Activated T-helper 1 cell treated with Interleukin-2 at 50 U/mL for 16 hours (primary cell): ENCODE measurements around the gene GARIN5A.

Experiments used
- DNase-seq: peaks from one replicate; pipeline ENCODE4 v3.0.0-alpha.2; 2020; ENCODE audit warnings: low read depth

GARIN5A gene

DNA sequence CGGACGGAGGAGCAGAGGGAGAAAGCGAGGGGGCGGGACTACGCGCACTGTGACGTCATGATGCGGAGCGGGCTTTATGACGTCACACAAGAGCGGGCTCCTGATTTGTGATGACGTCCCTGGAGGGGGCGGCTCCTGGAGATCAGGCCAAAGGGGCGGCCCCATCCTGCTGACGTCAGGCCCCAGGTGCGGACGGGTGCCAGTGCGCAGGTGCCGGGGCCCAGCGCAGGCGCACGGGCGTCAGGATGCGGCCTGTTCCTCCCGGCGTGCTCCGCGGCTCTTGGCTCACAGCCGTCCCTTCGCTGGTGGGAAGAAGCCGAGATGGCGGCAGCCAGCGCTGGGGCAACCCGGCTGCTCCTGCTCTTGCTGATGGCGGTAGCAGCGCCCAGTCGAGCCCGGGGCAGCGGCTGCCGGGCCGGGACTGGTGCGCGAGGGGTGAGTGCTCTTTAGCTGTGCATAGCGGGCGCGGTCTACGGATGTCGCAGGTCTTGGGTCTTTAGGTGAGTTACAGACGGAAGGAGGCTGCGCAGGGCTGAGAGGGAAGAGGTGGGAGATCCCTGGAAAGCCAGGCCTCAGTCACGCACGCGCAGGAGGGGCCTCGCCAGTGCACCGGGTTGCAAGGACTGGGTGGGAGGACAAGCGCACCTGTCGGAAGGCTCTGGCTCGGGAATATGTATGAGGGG is at the start of gene GARIN5A, which contains the start of gene EMC10:
Gene GARIN5A (minus strand): TSS at position 625 of the 683 bp plus-strand sequence. CDS start 460 bp downstream, at position 165.
Gene EMC10 (plus strand): TSS at position 284 of the 683 bp plus-strand sequence. CDS start 38 bp downstream, at position 322.
- DNase-seq, result peak; percentile 89

DNA sequence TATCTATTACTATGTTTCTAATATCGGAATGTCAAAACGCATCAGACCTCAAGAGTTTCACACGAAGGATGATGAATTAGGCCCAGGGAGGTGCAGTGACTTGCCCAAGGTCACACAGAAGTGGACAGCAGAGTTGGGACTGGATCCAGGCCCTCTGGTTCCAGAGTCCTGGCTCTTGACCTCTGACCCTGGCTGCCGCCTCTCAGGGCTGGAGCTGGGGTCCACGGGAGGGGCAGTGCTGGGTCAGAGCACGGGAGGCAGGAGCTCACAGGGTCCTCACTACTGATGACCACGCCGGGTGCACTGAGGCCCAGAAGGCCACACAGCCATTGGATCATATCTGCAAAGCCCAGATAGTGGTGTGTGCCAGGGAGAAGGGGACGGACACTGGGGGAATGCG is 46.2 kb upstream of the GARIN5A start:
- no peak for DNase-seq

DNA sequence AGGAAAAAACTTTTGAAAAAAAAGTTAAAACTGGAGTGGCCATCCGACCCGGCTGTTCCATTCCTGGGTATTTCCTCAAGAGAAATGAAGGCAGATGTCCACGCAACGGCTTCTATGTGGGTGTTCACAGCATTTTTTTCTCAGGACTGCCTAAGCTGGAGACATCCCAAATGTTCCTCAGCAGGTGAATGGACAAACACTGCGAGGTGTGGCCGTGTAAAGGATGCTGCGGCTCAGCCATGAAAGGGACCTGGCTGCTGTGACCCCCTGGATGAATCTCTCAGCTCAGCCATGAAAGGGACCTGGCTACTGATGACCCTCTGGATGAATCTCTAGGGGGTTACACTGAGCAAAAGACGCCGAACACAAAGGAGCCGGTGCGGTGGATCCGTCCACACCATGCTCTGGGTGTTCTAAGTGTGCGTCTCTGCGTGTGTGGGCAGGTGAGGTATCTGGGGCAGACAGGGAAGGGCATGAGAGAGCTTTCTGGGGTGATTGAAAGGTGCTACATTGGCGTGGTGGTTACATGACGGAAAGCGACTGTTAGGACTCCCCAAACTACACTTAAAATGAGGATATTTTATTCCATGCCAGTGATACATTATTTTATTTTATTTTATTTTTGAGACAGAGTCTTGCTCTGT is 44.3 kb upstream of the GARIN5A start:
- DNase-seq, result no peak

GRCh38 chr19:50519006-50519575 is 42.4 kb upstream of the GARIN5A start:
- DNase-seq, result no peak

GRCh38 chr19:50518091-50519005 is 41.7 kb upstream of the GARIN5A start:
- no peak for DNase-seq

DNA sequence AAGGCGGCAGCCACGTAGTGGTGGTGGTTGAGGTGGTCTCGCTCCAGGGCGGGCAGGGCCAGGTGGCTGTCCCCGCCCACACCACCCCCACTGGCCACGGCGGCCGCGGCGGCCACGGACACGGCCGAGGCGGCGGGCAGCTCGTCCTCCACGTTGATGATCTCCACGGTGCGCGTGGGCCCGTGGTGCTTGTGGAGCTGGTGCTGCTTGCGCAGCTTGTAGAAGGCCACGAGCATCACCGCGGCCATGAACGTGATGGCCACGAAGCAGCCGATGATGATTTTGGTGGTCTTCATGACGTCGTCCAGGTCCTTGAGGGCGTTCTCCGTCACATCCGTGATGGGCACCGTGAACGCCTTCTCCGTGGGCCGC is 41.0 kb upstream of the GARIN5A start:
- DNase-seq, result no peak

DNA sequence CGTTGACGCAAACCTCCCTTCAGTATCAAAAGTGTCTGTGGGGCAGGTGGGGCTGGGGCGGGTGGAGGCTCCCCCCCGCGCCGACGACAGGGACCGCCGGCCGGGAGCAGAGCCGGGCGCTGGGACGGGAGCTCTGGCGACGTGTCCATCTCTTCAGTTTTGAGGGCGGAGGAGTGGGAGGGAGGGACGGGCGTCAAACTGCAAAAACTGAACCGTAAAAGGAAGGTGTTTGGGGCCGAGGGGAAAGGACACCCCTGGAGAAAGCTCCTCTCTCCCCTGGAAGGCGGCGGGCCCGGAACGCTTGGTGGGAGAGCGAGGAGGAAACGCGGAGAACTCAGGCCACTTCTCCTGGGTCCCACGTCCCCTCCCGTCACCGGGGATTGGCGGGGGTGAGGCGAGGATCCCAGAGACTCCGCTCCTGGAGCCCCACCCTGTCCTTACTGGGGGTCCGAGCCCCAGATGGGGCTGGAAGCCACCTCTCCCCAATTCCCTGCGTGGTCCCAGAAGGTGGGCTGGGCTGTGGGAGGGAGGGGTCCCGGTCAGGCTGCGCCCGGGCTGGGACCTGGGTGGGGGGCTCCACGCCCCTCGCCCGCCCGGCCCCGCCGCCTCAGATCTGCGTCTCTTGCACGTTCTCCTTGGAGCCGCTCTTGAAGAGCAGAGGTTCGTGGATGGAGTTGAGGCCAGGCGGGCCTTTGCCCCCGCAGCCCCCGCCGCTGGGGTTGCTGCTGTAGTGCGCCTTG is 40.5 kb upstream of the GARIN5A start:
- DNase-seq, result no peak

GRCh38 chr19:50516456-50516855 is 39.8 kb upstream of the GARIN5A start:
- DNase-seq, result no peak

DNA sequence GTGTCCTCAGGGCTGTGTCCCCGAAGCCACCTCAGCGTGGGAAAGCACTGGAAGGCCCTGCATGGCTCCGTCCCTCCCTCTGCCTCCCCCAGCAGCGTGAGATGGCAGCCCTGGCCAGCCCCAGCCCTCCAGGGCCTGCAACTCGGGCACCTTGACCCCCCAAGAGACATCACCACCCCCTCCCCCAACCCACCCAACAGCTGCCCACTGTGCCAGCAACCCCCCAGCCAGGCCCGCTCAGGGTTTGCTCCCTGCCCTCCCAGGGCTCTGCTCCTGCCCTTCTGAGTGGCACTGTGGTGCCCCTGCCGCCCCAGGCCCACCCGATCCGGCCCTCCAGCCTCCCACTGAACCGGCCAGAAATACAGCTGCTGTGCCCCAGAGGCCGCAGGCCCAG is 38.5 kb upstream of the GARIN5A start:
- no peak for DNase-seq

DNA sequence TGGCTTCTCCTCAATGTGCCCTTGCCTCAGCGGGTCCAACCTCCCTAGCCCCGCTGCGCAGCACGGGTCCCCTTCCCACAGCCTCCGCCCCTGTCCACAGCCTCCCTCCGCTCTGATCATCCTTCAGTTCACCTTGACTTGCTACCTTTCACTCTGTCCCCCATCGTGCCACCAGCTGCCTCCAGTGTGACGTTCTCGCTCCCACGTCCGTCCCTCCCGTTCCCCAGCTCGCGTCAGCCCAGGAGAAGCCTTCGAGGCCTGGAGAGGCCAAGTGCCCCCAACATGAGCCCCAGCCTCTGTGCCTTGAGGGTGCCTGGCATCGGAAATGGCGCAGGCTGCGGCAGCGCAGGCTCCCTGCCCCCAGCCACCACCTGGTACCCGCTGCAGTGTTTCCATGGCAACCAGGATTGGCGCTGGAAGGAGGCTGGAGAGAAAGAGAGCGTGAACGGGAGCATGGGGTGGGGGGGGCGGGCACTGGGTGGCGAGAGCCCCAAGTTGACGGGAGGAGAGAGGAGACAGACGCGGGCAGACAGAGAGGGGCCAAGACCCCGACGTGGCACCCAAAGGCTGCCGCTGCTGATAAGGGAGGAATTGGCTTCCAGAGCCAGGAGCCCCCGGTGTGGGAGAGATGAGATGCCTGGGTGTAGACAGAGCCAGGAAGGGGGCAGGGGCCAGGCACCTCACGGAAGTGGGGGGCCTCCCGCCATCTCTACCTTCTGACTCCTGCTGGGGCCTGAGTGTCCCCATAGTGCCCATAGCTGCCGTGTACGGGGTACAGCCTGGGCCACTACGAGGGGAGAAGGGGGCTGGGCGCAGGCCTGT is 37.9 kb upstream of the GARIN5A start:
- no peak for DNase-seq

- DNase-seq, result no peak
Observed at GRCh38 chr19:50513746-50514345, 37.2 kb upstream of the GARIN5A start, which contains the start of gene ASPDH. ASPDH (minus strand) TSS chr19:50513913; CDS start chr19:50513823, 90 bp downstream.

DNA sequence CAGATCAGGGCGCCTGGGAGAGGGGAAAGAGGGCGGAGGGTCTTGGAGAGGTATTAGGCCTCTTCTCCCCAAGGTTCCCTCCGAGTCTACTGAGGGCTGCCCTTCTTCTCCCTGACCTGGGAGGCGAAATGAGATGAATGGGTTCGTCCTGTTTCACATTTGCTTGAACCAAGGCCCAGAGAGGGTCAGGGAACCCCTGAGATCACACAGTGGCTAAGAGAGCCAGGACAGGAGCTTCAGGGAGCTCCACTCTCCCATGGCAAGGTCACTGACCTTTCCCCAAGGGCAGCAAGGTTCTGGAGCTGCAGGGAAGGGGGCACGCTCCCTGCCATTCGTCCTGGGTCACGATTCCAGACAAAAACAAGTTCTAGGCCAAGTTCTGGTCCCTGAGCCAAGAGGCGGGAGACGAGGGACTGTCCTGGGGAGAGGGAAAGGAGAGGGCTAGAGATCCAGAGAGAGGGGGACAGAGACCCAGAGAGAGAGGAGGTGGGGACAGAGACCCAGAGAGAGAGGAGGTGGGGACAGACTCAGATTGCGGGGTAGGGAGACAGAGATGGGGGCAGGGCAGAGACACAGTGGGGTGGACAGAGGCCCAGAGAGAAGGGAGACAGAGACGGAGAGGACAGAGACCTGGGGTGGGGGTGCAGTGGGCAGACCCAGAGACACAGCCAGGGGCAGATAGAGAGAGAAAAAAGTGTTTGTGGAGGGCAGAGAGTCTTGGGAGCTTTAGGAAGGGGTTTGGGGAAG is 36.5 kb upstream of the GARIN5A start:
- no peak for DNase-seq

DNA sequence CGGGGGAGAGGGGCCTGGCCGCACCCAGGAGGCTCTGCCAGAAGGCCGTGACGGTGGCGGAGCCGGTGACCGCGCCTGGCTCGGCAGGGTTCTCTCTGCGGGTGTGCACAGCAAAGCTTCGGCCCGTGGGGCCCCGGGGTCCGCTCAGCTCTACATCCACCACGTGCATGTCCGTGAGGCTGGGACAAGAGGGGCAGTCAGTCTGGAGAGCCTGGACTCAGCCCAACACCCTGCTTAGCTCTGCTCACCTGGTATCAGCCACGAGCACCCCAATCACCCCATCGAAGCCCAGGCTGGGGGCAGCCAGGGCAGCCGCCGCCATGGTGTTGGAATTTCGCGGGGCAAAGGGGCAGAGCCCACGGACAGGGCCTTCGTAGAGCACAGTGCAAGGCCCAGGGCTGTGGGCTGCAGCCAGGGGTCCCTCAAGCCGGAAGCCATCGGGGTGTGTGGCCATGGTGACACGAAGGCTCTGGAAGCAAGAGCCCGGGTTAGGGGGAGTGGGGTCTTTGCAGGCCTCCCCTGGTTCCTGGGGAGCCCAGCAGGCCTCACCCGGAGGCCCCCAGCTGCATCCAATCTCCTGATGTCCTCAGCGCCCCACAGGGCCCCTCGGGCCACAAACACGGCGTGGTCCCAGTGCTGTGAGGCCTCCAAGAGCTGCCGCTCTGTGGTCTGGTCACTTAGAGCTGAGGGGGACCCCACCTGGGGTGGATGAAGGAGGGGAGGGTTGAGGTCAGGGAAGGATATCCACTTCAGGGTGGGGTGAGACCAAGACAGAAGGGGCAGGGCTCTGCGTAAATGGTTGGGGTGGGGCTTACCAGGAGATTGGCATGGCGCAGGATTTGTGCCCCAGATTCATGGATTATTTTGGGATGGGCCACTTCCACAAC is 35.7 kb upstream of the GARIN5A start:
- no peak for DNase-seq

- peak; percentile 95 for DNase-seq
Observed at GRCh38 chr19:50511069-50511822, 34.6 kb upstream of the GARIN5A start, which contains the start of gene JOSD2. JOSD2 (minus strand) TSS chr19:50511191; CDS start chr19:50510431, 760 bp downstream.

- DNase-seq, result no peak
Observed at GRCh38 chr19:50510700-50511068, 34.0 kb upstream of the GARIN5A start.

DNA sequence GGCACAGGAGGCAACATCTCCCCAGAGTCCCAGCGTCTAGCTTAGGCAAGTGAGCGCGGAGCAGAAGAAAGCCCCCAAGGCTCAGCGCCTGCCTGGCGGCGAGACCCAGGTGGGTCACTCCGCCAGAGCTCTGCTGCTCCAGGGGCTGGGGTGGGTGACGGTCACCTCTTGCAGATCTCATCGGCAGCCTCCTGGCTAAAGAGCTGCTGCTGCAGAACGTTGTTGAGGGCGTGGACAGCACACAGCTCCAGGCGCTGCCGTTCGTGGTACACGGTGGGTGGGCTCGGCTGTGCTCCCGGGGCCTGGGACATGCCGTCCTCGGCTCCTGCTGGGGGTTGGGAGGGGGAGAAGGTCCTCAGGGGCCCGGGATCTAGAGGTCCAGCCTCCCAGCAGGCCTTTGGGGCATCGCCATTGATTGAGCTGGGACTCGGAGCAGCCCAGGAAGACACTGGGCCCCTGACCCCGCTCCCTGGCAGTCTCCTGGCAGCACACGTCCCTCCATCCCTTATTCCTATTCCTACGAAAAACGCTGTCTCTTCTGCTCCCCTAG is 33.5 kb upstream of the GARIN5A start:
- no peak for DNase-seq

GRCh38 chr19:50509366-50509765 is 32.7 kb upstream of the GARIN5A start:
- no peak for DNase-seq
